H9 (cell line): ENCODE results near the gene ATG5. TPM values are rescaled to one million over a fixed set of nuclear protein-coding genes. Genes with fewer than 3 reads are reported as not detected.

Experiments
- DNase-seq: peaks from one replicate; pipeline ENCODE4 v3.0.0-alpha.2; 2017
- H2AFZ ChIP-seq: one replicate; pipeline ENCODE4 v1.6.1; 2013; ENCODE audit warnings: mild to moderate bottlenecking, low read length, control low read depth, moderate library complexity
- H2AK5ac ChIP-seq: 2 replicates; pipeline ENCODE4 v1.6.1; 2013; ENCODE audit warnings: low read length, control low read depth, mixed read lengths; ENCODE audit not compliant: insufficient read length
- H2BK120ac ChIP-seq: one replicate; pipeline ENCODE4 v1.6.1; 2013; ENCODE audit warnings: low read depth, mild to moderate bottlenecking, low read length, control low read depth, inconsistent platforms; ENCODE audit not compliant: poor library complexity, severe bottlenecking
- H2BK12ac ChIP-seq: 2 replicates; pipeline ENCODE4 v1.6.1; 2013; ENCODE audit warnings: low read length, control low read depth, mixed read lengths, low read depth; ENCODE audit not compliant: insufficient read length
- H2BK15ac ChIP-seq: 2 replicates; pipeline ENCODE4 v1.6.1; 2013; ENCODE audit warnings: low read depth, low read length, control low read depth
- H2BK20ac ChIP-seq: one replicate; pipeline ENCODE4 v1.6.1; 2013; ENCODE audit warnings: low read depth, mild to moderate bottlenecking, low read length, control low read depth, inconsistent platforms; ENCODE audit not compliant: poor library complexity, severe bottlenecking
- H2BK5ac ChIP-seq: 2 replicates; pipeline ENCODE4 v1.6.1; 2013; ENCODE audit warnings: low read length, control low read depth, mixed read lengths; ENCODE audit not compliant: insufficient read length
- H3K14ac ChIP-seq: 2 replicates; pipeline ENCODE4 v1.6.1; 2013; ENCODE audit warnings: low read length, control low read depth; ENCODE audit not compliant: insufficient read depth
- H3K18ac ChIP-seq: 2 replicates; pipeline ENCODE4 v1.6.1; 2013; ENCODE audit warnings: low read depth, mild to moderate bottlenecking, mixed read lengths, low read length, control low read depth; ENCODE audit not compliant: insufficient read length
- H3K23ac ChIP-seq: 2 replicates; pipeline ENCODE4 v1.6.1; 2013; ENCODE audit warnings: low read length, control low read depth, mixed read lengths, low read depth; ENCODE audit not compliant: insufficient read length
- H3K23me2 ChIP-seq: 2 replicates; pipeline ENCODE4 v1.6.1; 2013; ENCODE audit warnings: low read depth, mild to moderate bottlenecking, mixed read lengths, low read length, control low read depth; ENCODE audit not compliant: insufficient read length, poor library complexity, severe bottlenecking
- H3K27ac ChIP-seq: 2 replicates; pipeline ENCODE4 v1.5.1; 2013; ENCODE audit warnings: low read length, control low read depth, mixed read lengths, low read depth; ENCODE audit not compliant: insufficient read length
- H3K27me3 ChIP-seq: 2 replicates; pipeline ENCODE4 v1.6.1; 2013; ENCODE audit warnings: low read length, control low read depth, inconsistent platforms; ENCODE audit not compliant: insufficient read depth
- H3K4ac ChIP-seq: 2 replicates; pipeline ENCODE4 v1.6.1; 2013; ENCODE audit warnings: low read depth, mild to moderate bottlenecking, control low read depth, inconsistent platforms, low read length, moderate library complexity
- H3K4me1 ChIP-seq: 2 replicates; pipeline ENCODE4 v1.6.1; 2013; ENCODE audit warnings: low read length, control low read depth, inconsistent platforms; ENCODE audit not compliant: insufficient read depth
- H3K4me2 ChIP-seq: 2 replicates; pipeline ENCODE4 v1.6.1; 2013; ENCODE audit warnings: low read length, control low read depth, mixed read lengths; ENCODE audit not compliant: insufficient read length, insufficient read depth
- H3K56ac ChIP-seq: 2 replicates; pipeline ENCODE4 v1.6.1; 2013; ENCODE audit warnings: low read depth, mild to moderate bottlenecking, mixed read lengths, low read length, control low read depth; ENCODE audit not compliant: insufficient read length
- H3K79me1 ChIP-seq: 2 replicates; pipeline ENCODE4 v1.6.1; 2013; ENCODE audit warnings: low read depth, mild to moderate bottlenecking, moderate library complexity, low read length, control low read depth, inconsistent platforms; ENCODE audit not compliant: insufficient read depth, poor library complexity, severe bottlenecking
- H3K79me2 ChIP-seq: 2 replicates; pipeline ENCODE4 v1.6.1; 2013; ENCODE audit warnings: low read length, control low read depth, inconsistent platforms; ENCODE audit not compliant: insufficient read depth
- H3K9ac ChIP-seq: 2 replicates; pipeline ENCODE4 v1.6.1; 2013; ENCODE audit warnings: low read length, control low read depth, mixed read lengths; ENCODE audit not compliant: insufficient read length; ENCODE audit errors: extremely low read depth
- H3K9me3 ChIP-seq: one replicate; pipeline ENCODE4 v1.6.1; 2013; ENCODE audit warnings: low read depth, low read length, inconsistent platforms; ENCODE audit not compliant: control insufficient read depth
- H3T11ph ChIP-seq: one replicate; pipeline ENCODE4 v1.6.1; 2013; ENCODE audit warnings: mild to moderate bottlenecking, low read length, control low read depth, inconsistent platforms
- H4K20me1 ChIP-seq: one replicate; pipeline ENCODE4 v1.6.1; 2013; ENCODE audit not compliant: control insufficient read depth, insufficient read length, insufficient read depth
- H4K5ac ChIP-seq: 2 replicates; pipeline ENCODE4 v1.6.1; 2013; ENCODE audit warnings: low read depth, mild to moderate bottlenecking, mixed read lengths, low read length, control low read depth; ENCODE audit not compliant: insufficient read length
- H4K8ac ChIP-seq: replicated peaks from 2 replicates; pipeline ENCODE4 v1.6.1; 2013; ENCODE audit warnings: low read length, control low read depth, mixed read lengths, low read depth; ENCODE audit not compliant: insufficient read length
- H4K91ac ChIP-seq: 2 replicates; pipeline ENCODE4 v1.6.1; 2013; ENCODE audit warnings: low read depth, mild to moderate bottlenecking, moderate library complexity, mixed read lengths, low read length, control low read depth; ENCODE audit not compliant: insufficient read length
- H3K27ac Mint-ChIP-seq, 3 experiments: 2 replicates in 2 of 3; 3 replicates in 1 of 3; pipeline ENCODE4 v1.8.0; 2020 to 2021; ENCODE audit warnings: mixed read lengths in 3 of 3, mild to moderate bottlenecking in 1 of 3, moderate library complexity in 1 of 3
- H3K27me3 Mint-ChIP-seq: 2 replicates; pipeline ENCODE4 v1.8.0; 2021; ENCODE audit warnings: low read depth, mild to moderate bottlenecking, moderate library complexity, mixed read lengths
- H3K36me3 Mint-ChIP-seq, 3 experiments: 2 replicates in 2 of 3; 3 replicates in 1 of 3; pipeline ENCODE4 v1.8.0; 2020 to 2021; ENCODE audit warnings: low read depth in 3 of 3, mixed read lengths in 3 of 3; ENCODE audit not compliant: insufficient read depth in 1 of 3
- H3K4me1 Mint-ChIP-seq, 2 experiments: 2 replicates each; pipeline ENCODE4 v1.8.0; 2020; ENCODE audit warnings: mixed read lengths in 2 of 2
- H3K4me3 Mint-ChIP-seq, 2 experiments: 2 replicates in 1 of 2; 3 replicates in 1 of 2; pipeline ENCODE4 v1.8.0; 2020 to 2021; ENCODE audit warnings: mild to moderate bottlenecking in 2 of 2, mixed read lengths in 2 of 2, moderate library complexity in 1 of 2
- H3K9me3 Mint-ChIP-seq, 2 experiments: 2 replicates in 1 of 2; 3 replicates in 1 of 2; pipeline ENCODE4 v1.8.0; 2020; ENCODE audit warnings: mild to moderate bottlenecking in 2 of 2, mixed read lengths in 2 of 2, moderate library complexity in 1 of 2
- CTCF ChIP-seq: fragments of 200-600 bp; sonication (generic); conservative IDR thresholded peaks from 3 replicates; pipeline ENCODE4 v1.8.0; 2021; ENCODE audit warnings: antibody characterized with exemption, mild to moderate bottlenecking
- WGBS: extraction: QIAGEN DNeasy Blood & Tissue Kit; methylation state at CpG from one replicate; pipeline ENCODE4 v1.1.7; 2013; ENCODE audit warnings: missing lambda C conversion rate, low lambda C conversion rate, mixed read lengths; ENCODE audit not compliant: insufficient read length; ENCODE audit errors: extremely low coverage; 5-methylcytosine and 5-hydroxymethylcytosine counted together
- total RNA-seq: library from RNA; stranded (reverse); gene quantifications from 2 replicates; pipeline ENCODE4 v1.2.1, GENCODE V29; 2021

ATG5 gene
- total RNA-seq, 1 experiment from 2014 or later = 36.7 TPM

- Histone ChIP-seq H3K9ac (no peak overlapping the region), H3K27ac (no peak overlapping the region), H2BK120ac (no peak overlapping the region), H3T11ph (no peak overlapping the region), H2BK20ac (no peak overlapping the region), H4K91ac (no peak overlapping the region), H2AK5ac (no peak overlapping the region), H2BK15ac (no peak overlapping the region), H3K79me2 (no peaks in the 10 kb centered on the region), H3K14ac (no peak overlapping the region), H3K4me1 (no peaks in the 10 kb centered on the region), H3K4me2 (no peak overlapping the region), H4K8ac (no peak overlapping the region), H3K23me2 (no peaks in the 10 kb centered on the region), H3K4ac (no peak overlapping the region), H4K20me1 (no peaks in the 10 kb centered on the region), H3K27me3 (no peaks in the 10 kb centered on the region), H3K56ac (no peak overlapping the region), H3K9me3 (no peaks in the 10 kb centered on the region), H2BK5ac (no peak overlapping the region), H3K23ac (no peak overlapping the region), H3K18ac (no peak overlapping the region), H3K79me1 (no peaks in the 10 kb centered on the region), H2BK12ac (no peak overlapping the region), H2AFZ (no peak overlapping the region), H4K5ac (no peak overlapping the region)
- DNase-seq = no peak
- no CpG with 5 or more reads among the region's 1 CpG for WGBS
- H3K36me3 Mint-ChIP-seq = no peaks in the 10 kb centered on the region
- peaks cover 16 to 23% of the 10 kb centered on the region in 2 experiments for H3K4me1 Mint-ChIP-seq
- no peak for TF ChIP-seq CTCF
- no peak overlapping the region for H3K4me3 Mint-ChIP-seq
- H3K27ac Mint-ChIP-seq = no peak overlapping the region
- H3K9me3 Mint-ChIP-seq = no peaks in the 10 kb centered on the region; a peak in 1 of 5 replicates
- no peaks in the 10 kb centered on the region for H3K27me3 Mint-ChIP-seq
These were observed 176.0 kb downstream of the ATG5 start for GRCh38 chr6:106149472-106150069.
